ENCODE measurements around the gene RAI1.

The RAI1 gene

DNA sequence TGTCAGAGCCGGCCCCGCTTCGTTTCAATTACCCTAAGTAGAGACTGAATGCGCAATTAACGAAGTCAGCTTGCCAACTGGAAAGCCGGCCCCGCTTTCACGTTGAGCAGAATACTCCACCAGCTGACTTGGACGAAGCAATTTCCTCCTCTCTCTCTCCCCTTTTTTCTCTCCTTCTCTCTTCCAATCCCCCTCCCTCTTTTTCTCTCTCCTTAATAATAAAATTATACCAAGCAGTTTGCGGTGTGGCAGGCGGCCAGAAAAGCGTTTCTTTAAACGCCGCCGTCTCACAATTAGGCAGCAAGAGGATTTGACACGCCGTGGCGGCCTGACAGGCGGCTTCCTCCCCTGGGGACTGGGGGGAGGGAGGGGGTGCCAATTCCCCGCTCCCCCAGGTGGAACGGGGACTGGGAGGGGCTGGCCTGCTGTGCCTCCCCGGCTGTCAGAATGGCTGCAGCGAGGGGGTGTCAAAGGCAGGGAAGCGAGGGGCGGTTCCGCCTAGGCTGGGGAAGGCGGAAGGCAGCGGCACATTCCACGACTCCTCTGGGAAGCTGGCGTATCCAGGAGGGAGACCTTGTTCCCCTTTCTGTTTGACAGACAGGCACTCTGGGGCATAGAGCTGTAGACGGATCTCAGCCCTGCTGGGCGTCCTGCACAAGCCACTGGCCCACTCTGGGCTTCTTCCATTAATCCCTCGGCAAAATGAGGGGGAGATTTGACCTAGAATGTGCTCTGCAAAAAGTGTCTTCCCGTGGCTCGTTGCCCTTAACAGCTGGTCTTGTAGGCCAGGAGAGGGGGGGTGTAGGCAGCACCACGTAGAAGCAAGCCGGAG lies 102.8 kb downstream of the RAI1 start:
- DNase-seq (ENCODE audit: low read depth), result no peak

DNA sequence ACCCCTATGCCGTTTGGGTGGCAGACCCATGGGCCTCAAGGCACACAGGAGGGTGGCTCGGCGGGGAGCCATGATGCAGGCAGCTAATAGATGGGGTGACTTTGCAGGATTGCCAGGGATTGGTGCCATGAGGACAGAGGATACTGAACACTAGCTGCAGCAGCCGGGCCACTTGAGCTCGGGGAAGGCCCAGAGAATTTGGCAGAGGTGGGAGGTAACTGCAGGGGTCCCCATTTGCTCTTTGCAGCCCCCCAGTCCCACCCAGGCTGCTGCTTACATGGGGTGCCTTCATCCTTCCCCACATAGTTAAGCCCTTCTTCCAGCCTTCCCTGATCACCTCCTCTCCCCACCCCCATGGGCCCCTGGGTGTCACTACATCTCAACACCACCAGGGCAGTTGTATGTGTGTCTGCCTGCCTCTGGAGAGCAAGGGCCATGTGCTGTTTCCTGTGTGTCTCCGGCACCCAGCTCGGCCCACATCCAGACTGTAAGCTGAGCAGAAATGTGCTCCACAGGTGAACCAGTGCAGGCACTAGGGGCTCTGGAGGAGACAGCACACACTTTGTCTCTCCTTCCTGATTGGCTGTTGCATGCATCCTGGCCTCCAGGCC lies 103.5 kb downstream of the RAI1 start:
- no peak for DNase-seq (ENCODE audit: low read depth)

DNA sequence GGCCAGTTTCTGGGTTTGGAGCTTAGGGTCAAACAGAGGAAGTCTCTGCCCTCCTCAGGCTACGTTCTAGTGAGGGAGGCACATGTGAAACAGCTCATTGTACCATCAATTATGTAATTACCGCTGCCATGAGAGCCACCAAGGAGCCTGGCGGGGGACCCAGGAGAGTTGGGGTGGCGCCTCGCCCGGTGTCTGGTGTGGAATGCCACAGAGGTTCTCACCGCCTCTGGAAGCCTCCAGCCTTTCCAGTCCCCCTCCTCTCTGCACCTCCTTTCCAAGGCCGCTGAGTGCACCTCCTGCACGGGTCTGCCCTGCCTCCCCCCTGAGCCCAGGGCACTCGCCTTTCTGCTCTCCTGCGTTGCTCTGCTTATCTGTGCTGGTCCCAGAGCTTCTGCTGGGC lies 104.1 kb downstream of the RAI1 start:
- no peak for DNase-seq (ENCODE audit: low read depth)

DNA sequence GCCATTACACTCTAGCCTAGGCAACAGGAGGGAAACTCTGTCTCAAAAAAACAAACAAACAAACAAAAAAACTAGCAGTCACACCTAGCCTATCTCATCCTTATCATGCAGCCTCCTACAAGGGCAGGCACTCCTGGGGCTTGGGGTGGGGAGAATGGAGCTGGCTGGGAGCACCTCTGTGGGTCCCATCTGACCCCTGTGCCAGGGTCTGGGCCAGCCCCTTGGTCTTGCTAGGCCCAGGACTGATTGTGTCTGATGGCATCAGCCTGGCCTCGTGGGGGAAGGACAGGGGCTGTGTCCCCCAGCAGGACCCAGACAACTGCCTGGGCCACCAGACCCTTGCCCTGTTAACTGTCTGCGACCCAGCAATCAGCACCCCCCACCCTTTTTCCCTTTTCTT lies 105.7 kb downstream of the RAI1 start:
- no peak for DNase-seq (ENCODE audit: low read depth)

DNA sequence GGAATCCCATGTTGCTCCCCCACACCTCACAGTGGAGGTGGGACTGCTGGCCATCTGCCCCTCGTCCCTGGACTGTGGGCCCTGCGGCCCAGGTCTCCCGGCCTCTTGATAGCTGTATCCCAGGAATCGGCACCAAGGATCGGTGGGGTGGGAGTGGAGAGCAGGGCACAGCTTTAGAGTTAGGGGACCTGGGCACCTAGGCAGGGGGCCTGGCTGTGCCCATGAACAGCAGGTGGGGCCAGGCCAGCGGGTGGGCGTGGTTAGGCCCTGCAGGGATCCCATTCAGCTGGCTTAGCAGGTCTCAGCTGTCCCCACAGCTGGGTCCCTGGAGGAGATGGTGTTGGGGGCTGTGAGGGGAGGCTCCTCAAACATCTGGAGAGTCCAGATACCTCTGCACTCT lies 106.3 kb downstream of the RAI1 start:
- DNase-seq (ENCODE audit: low read depth), result no peak

DNA sequence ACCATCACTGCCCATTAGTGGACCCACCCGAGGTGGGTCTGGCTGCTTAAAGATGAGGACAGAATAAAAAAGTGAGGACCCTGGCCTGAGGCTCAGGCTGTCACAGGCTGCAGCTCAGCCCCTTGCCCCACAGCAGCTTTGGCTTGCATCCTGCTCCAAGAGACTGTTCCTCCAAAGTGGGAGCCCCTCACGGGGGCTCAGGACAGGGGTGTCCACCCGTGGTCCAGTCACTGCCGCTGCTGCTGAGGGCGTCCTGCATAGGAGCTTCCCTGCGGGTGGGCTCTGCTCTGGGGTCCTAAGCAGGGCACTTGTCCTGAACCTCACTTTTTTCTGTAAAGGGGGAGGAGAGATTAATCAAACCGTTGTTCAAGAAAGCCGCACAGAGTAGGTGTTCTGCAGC lies 107.7 kb downstream of the RAI1 start:
- DNase-seq (ENCODE audit: low read depth), result no peak

DNA sequence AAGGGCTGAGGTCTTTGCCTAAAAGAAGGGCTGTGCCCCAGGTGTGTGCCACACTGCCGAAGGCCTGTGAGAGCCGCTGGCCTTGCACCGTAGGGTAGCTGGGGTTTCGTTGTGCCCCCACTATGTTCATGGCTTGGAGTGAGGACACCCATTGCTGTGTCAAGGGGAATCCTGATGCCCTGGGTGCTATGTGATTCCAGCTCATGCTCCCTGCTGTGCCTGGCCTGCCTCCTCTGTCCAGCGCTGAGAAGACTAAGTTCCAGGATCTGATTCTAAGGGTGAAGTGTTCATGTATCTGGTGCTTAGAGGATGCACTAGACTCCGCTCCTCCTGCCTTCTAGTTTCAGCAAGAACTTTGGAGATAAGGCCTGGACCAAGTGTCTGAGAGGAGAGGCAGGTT lies 108.2 kb downstream of the RAI1 start:
- DNase-seq (ENCODE audit: low read depth), result no peak

DNA sequence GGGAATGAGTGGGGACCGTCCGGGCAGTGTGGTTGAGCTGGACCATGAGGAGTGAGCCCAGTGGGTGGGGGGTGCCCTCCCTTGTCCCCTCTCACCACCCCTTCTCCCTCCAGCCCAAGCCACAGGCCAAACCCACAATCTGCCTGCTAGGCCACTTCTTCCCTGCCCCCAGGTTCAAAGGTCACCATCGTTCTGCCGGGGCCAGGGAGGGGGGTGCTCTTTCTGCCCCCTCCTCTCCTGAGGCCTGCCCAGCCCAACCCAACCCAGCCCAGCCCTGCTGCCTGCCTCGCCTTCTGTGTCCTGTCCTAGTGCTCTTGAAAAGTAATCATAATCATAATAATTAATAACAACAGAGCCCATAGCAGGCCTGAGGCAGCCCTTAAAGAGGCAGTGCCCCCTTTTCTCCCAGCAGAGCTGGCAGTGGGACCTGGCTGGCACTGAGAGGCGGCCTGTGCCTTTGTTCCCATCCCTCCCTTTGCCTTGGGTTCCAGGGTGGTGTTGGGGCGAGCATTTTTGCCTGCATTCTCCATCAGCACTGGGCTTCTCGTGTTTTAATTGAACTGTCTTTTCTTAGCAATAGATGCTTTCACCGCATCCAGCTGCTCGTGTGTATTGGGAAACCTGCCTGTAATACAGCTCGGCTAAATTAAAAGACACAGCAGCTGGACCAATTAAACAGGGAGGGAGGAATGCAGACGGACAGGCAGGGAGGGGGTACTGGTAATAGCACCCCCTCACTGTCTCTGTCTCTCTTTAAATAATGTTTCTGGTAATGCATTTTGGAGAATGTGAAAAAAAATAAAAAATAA lies 108.8 kb downstream of the RAI1 start:
- no peak for DNase-seq (ENCODE audit: low read depth)

DNA sequence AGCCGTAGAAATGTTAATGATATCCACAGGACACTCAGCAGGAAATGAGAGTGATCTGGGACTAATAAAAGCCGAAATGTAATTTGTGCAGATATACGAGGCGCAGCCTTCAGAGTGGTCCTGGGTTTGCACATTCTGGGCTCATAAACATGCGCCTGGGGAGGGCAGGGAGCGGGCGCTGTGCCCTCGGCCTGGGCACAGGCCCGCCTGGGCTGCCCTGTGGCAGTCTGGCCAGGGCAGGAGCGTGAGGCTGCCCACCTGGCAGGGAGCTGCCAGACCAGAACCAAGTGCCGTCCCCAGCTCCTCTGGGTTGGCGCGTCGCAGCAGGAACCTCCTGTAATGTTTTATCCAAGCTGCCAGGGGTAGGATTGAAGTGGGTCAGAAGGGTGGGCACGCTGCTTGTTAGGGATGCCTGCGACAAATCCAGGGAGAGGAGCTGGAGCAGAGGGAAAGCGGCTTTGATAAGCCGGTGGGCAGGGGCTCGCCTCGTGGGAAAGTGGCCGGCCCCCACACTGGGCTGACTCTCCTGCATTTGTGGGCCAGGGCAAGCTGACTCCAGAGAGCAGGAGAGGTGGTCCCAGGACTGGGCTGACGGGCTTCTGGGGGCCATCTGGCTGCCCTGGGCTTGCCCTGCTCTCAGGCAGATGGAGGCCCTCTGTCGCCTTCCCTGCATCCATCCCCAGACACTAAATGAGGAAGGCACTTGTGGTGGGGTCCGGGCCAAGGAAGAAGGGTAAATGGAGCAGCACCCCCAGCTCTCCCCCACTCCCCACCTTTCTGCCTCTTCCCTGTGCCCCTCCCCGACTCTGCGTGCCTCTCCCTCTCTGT lies 109.6 kb downstream of the RAI1 start:
- DNase-seq (ENCODE audit: low read depth), result no peak

DNA sequence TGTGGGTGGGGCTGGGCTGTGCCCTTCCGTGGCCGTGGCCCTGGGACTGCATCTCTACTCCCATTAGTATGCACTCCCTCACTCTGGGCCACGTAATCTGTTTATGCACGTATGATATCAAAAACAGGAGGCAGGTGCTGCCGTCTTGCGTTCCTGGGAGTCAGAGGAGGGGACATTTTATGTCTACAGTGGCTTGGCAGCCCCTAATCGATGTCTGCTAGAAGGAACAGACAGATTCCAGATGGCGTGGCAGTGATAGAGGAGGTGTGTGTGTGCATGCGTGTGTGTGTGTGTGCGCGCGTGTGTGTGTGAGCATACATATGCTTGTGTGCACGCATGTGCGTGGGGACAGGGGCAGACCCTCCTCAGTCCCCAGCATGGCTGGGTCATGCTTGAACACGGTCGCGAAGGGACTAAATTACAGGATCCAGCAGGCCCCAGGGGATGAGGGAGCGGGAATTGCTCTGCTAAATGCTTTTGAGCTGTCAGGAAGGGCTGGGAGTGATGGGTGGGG lies 110.8 kb downstream of the RAI1 start:
- DNase-seq (ENCODE audit: low read depth), result no peak

DNA sequence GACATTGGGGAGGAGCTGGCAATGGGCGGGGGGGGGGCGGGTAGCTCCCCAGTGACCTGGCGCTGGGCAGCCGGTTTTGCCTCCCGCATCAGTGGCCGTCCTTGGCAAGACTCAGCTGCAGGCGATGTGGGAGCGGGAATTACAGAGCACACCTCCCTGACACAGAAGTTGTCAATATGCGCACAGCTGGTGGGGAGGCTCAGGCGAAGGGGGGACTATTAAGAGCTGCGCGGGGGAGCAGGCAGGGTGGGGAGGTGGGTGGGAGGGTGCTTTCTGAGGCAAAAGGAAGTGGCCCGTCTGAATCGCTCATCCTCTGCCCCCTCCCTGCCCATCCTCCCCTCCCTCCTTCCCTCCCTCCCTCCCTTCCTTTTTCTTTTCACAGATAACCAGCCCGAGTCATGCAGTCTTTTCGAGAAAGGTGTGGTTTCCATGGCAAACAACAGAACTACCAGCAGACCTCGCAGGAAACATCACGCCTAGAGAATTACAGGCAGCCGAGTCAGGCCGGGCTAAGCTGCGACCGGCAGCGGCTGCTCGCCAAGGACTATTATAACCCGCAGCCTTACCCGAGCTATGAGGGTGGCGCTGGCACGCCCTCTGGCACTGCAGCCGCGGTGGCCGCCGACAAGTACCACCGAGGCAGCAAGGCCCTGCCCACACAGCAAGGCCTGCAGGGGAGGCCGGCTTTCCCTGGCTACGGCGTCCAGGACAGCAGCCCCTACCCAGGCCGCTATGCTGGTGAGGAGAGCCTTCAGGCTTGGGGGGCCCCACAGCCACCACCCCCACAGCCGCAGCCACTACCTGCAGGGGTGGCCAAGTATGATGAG lies 111.5 kb downstream of the RAI1 start:
- peak; percentile 28 for DNase-seq (ENCODE audit: low read depth)

DNA sequence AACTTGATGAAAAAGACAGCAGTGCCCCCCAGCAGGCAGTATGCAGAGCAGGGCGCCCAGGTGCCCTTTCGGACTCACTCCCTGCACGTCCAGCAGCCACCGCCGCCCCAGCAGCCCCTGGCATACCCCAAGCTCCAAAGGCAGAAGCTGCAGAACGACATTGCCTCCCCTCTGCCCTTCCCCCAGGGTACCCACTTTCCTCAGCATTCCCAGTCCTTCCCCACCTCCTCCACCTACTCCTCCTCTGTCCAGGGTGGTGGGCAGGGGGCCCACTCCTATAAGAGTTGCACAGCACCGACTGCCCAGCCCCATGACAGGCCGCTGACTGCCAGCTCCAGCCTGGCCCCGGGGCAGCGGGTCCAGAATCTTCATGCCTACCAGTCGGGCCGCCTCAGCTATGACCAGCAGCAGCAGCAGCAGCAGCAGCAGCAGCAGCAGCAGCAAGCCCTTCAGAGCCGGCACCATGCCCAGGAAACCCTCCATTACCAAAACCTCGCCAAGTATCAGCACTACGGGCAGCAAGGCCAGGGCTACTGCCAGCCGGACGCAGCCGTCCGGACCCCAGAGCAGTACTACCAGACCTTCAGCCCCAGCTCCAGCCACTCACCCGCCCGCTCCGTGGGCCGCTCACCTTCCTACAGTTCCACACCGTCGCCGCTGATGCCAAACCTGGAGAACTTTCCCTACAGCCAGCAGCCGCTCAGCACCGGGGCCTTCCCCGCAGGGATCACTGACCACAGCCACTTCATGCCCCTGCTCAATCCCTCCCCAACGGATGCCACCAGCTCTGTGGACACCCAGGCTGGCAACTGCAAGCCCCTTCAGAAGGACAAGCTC lies 112.3 kb downstream of the RAI1 start:
- DNase-seq (ENCODE audit: low read depth), result no peak

DNA sequence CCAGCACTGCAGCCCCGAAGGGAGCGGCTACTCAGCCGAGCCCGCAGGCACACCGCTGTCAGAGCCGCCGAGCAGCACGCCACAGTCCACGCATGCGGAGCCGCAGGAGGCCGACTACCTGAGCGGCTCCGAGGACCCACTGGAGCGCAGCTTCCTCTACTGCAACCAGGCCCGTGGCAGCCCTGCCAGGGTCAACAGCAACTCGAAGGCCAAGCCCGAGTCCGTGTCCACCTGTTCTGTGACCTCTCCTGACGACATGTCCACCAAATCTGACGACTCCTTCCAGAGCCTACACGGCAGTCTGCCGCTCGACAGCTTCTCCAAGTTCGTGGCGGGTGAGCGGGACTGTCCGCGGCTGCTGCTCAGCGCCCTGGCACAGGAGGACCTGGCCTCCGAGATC lies 113.1 kb downstream of the RAI1 start:
- DNase-seq (ENCODE audit: low read depth), result no peak

DNA sequence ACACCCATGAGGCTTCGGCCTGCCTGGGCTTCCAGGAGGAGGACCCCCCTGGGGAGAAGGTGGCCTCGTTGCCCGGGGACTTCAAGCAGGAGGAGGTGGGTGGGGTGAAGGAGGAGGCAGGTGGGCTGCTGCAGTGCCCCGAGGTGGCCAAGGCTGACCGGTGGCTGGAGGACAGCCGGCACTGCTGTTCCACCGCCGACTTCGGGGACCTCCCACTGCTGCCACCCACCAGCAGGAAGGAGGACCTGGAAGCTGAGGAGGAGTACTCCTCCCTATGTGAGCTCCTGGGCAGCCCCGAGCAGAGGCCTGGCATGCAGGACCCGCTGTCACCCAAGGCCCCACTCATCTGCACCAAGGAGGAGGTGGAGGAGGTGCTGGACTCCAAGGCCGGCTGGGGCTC lies 114.0 kb downstream of the RAI1 start:
- DNase-seq (ENCODE audit: low read depth), result no peak

DNA sequence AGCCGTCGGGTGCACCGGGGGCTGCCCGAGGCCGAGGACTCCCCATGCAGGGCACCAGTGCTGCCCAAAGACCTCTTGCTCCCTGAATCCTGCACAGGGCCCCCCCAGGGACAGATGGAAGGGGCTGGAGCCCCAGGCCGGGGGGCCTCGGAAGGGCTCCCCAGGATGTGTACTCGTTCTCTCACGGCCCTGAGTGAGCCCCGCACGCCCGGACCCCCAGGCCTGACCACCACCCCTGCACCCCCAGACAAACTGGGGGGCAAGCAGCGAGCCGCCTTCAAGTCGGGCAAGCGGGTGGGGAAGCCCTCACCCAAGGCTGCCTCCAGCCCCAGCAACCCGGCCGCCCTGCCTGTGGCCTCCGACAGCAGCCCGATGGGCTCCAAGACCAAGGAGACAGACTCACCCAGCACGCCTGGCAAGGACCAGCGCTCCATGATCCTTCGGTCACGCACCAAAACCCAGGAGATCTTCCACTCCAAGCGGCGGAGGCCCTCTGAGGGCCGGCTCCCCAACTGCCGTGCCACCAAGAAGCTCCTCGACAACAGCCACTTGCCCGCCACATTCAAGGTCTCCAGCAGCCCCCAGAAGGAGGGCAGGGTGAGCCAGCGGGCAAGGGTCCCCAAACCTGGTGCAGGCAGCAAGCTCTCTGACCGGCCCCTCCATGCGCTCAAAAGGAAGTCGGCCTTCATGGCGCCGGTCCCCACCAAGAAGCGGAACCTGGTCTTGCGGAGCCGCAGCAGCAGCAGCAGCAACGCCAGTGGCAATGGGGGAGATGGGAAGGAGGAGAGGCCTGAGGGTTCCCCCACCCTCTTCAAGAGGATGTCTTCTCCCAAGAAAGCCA lies 114.9 kb downstream of the RAI1 start:
- DNase-seq (ENCODE audit: low read depth), result no peak

DNA sequence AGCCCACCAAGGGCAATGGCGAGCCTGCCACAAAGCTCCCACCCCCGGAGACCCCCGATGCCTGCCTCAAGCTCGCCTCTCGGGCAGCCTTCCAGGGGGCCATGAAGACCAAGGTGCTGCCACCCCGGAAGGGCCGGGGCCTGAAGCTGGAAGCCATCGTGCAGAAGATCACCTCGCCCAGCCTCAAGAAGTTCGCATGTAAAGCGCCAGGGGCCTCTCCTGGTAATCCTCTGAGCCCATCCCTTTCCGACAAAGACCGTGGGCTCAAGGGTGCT lies 115.5 kb downstream of the RAI1 start:
- no peak for DNase-seq (ENCODE audit: low read depth)

DNA sequence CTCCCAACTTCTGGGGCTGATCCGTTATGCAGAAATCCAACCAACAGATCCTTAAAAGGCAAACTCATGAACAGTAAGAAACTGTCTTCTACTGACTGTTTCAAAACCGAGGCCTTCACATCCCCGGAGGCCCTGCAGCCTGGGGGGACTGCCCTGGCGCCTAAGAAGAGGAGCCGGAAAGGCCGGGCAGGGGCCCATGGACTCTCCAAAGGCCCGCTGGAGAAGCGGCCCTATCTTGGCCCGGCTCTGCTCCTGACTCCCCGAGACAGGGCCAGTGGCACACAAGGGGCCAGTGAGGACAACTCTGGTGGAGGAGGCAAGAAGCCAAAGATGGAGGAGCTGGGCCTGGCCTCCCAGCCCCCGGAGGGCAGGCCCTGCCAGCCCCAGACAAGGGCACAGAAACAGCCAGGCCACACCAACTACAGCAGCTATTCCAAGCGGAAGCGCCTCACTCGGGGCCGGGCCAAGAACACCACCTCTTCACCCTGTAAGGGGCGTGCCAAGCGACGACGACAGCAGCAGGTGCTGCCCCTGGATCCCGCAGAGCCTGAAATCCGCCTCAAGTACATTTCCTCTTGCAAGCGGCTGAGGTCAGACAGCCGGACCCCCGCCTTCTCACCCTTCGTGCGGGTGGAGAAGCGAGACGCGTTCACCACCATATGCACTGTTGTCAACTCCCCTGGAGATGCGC lies 116.0 kb downstream of the RAI1 start:
- DNase-seq (ENCODE audit: low read depth), result no peak

DNA sequence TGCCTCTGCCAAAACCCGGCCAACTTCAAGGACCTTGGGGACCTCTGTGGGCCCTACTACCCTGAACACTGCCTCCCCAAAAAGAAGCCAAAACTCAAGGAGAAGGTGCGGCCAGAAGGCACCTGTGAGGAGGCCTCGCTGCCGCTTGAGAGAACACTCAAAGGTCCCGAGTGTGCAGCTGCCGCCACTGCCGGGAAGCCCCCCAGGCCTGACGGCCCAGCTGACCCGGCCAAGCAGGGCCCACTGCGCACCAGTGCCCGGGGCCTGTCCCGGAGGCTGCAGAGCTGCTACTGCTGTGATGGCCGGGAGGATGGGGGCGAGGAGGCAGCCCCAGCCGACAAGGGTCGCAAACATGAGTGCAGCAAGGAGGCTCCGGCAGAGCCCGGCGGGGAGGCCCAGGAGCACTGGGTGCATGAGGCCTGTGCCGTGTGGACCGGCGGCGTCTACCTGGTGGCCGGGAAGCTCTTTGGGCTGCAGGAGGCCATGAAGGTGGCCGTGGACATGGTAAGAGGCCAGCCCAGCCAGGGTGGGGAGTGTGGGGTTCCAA lies 116.8 kb downstream of the RAI1 start:
- DNase-seq (ENCODE audit: low read depth), result no peak

Measured in activated T-cell treated with anti-CD3 and anti-CD28 coated beads for 24 hours (primary cell).